Activated CD8-positive, alpha-beta T cell treated with anti-CD3 and anti-CD28 coated beads, Interleukin-2, amount 10 ng/mL, durations not matched to agents 7 days and 5 days (primary cell): ENCODE measurements around the gene CUEDC1. TPM values are rescaled to one million over a fixed set of nuclear protein-coding genes. Genes with fewer than 3 reads are reported as not detected.
A peak's percentile ranks its signal among the peaks of the same experiment; 100 is the strongest.

Experiments used
- ATAC-seq: fragments of 150-1000 bp; cut with Tn5 transposase; one replicate; pipeline ENCODE4 v1.10.0; 2021; ENCODE audit warnings: moderate library complexity
- CTCF ChIA-PET: fragments of 350-600 bp; sonication (Branson Sonifier 250); formaldehyde crosslinking; loops from one replicate; lab custom pipeline; 2021; ENCODE audit warnings: antibody characterized with exemption; lab: Charles Lee
- POLR2A ChIA-PET: fragments of 350-600 bp; sonication (Branson Sonifier 250); formaldehyde crosslinking; loops from one replicate; lab custom pipeline; 2021; ENCODE audit warnings: antibody characterized with exemption; lab: Charles Lee
- DNase-seq: peaks from one replicate; pipeline ENCODE4 v3.0.0-alpha.2; 2020
- H3K27ac Mint-ChIP-seq: one replicate; pipeline ENCODE4 v1.8.0; 2021; ENCODE audit warnings: mild to moderate bottlenecking, mixed read lengths
- H3K27me3 Mint-ChIP-seq: one replicate; pipeline ENCODE4 v1.8.0; 2021; ENCODE audit warnings: low read depth, mixed read lengths
- H3K36me3 Mint-ChIP-seq: one replicate; pipeline ENCODE4 v1.8.0; 2021; ENCODE audit warnings: low read depth, mixed read lengths
- H3K4me1 Mint-ChIP-seq: one replicate; pipeline ENCODE4 v1.8.0; 2021; ENCODE audit warnings: low read depth, mixed read lengths
- H3K4me3 Mint-ChIP-seq: one replicate; pipeline ENCODE4 v1.8.0; 2021; ENCODE audit warnings: mild to moderate bottlenecking, mixed read lengths
- H3K9me3 Mint-ChIP-seq: one replicate; pipeline ENCODE4 v1.8.0; 2022; ENCODE audit warnings: mixed read lengths; ENCODE audit not compliant: insufficient read depth
- total RNA-seq, 2 experiments: library from RNA; stranded (reverse); gene quantifications; one replicate each; pipeline ENCODE4 v1.2.3, GENCODE V29; 2021

CUEDC1 gene
- total RNA-seq, 2 experiments from 2014 or later = 0.18 TPM; not detected in 1

GRCh38 chr17:57899391-57899790 is 55.8 kb downstream of the CUEDC1 start:
- H3K4me1 Mint-ChIP-seq = peaks cover 30% of the 10 kb centered on the region
- POLR2A ChIA-PET = interaction anchor here (0.6 to 1.3 kb wide), 3 partner anchors 30 to 108 kb away, joined by 3 read pairs; partner anchors contain the start of gene SRSF1
- ATAC-seq (peak; percentile 20), DNase-seq (no peak)
- peak overlapping the region; percentile 67 for H3K27ac Mint-ChIP-seq
- no peak overlapping the region for H3K4me3 Mint-ChIP-seq
- no peaks in the 10 kb centered on the region for H3K36me3 Mint-ChIP-seq
- H3K27me3 Mint-ChIP-seq = peaks cover 2% of the 10 kb centered on the region
- no peaks in the 10 kb centered on the region for H3K9me3 Mint-ChIP-seq
- CTCF ChIA-PET = interaction anchor here (2.0 kb wide), 1 partner anchor 99 kb away, joined by 8 read pairs; no protein-coding TSS in a partner anchor

DNA sequence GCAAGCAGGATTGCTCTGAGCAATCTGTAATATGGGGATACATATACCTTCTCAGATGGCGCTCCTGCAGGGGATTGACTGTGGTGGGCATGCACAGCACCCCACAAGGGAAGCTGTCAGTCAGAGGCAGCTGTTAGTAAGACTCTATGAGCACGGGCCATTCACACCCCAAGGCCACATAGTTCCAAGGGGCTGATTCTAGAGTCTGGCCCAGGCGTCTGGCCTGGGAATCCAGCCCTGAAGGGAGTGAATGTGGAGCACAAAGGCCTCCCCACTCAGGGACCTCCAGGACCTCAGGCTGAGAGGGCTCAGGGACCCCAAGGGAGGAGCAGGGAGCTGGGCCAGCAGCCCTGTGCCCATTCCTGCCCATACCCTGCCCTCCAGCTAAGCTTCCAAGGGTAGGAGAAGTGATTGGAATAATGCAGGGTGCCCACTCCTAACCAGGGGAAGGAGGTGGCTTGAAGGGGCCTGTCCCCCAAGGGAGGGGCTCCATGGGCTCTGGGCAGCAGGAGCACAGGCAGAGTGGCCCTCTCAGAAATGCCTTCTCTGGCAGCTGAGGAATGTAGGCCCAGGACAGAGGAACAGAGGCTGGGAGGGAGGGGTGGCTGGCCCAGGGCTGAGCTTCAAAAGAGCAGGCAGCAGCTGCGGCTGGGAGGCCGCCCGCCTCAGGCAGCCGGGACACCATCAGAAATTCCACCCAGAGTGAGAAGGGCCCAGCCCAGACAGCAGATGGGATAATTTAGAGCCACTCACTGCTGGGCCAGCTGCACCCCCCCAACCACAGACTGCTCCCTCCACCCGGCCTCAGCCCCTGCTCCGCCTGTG is 56.5 kb downstream of the CUEDC1 start:
- Mint-ChIP-seq H3K27ac (peak overlapping the region; percentile 67), H3K36me3 (no peaks in the 10 kb centered on the region), H3K9me3 (no peaks in the 10 kb centered on the region), H3K27me3 (peaks cover 2% of the 10 kb centered on the region), H3K4me3 (no peak overlapping the region), H3K4me1 (peaks cover 26% of the 10 kb centered on the region)
- DNase-seq = no peak
- no peak for ATAC-seq
- CTCF ChIA-PET = interaction anchor here (1.1 to 2.0 kb wide), 2 partner anchors 100 to 274 kb away, joined by 3 to 8 read pairs; no protein-coding TSS in a partner anchor
- POLR2A ChIA-PET = interaction anchor here (0.8 to 1.3 kb wide), 2 partner anchors 29 to 109 kb away, joined by 3 read pairs; partner anchors contain the start of gene SRSF1

DNA sequence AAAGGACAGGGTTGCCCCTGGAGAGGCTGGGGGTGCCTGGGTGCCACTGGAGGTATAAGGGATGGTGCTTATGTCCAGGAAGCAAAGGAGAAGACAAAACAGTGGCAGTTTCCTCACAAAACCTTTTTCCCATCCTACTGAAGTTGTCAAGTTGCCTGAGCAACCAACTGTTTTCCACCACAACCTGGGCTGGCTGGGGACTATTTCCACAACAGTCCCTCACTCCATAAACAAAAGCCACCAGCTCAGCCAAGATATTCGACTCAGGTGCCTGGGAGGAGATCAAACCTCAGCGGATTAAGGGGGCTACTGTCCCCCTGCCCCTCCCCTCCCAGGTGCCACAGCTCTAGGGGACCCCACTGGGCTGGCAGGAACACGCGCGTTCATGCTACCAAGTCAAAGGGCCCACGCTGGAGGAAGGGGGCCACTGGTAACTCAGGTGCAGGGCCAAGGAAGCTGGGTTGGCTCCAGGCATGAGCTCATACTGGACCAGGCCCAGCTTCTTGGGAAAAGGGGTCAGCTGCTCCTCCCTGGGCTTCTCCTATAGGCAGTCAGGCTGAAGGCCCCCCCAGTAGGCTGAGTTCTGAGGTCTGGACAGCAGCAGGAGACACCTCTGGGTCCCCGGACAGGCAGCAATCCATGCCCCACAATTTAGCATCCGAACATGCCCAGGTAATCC is 59.7 kb downstream of the CUEDC1 start:
- ChIA-PET POLR2A (interaction anchor here (1.2 kb wide), 1 partner anchor 26 kb away, joined by 3 read pairs; no protein-coding TSS in a partner anchor), CTCF (interaction anchor here (1.1 kb wide), 1 partner anchor 57 kb away, joined by 3 read pairs; no protein-coding TSS in a partner anchor)
- Mint-ChIP-seq H3K27me3 (peaks cover 4% of the 10 kb centered on the region), H3K4me1 (peaks cover 22% of the 10 kb centered on the region), H3K36me3 (no peaks in the 10 kb centered on the region), H3K27ac (no peak overlapping the region), H3K9me3 (no peaks in the 10 kb centered on the region), H3K4me3 (no peak overlapping the region)
- ATAC-seq (no peak), DNase-seq (no peak)

DNA sequence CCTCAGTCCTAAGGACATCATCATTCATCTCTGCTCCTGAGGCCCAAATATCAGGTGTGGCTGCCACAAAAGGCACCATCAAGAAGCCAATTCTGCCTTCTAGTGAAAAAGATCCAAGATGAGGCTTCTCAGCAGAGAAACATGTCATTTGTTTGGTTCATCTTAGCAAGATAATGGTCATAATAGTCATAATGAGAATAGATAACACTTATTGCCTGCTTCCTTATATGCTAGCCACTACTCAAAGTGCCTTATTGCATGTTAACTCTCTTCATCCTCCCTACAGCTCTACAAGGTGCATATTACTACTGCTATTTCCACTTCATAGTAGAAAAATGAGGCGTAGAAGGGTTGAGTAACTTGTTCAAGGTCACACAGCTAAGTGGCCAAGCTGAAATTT is 60.4 kb downstream of the CUEDC1 start:
- H3K36me3 Mint-ChIP-seq = no peaks in the 10 kb centered on the region
- DNase-seq = no peak
- ChIA-PET CTCF (interaction anchor here (1.1 kb wide), 1 partner anchor 58 kb away, joined by 3 read pairs; no protein-coding TSS in a partner anchor), POLR2A (interaction anchor here (1.2 kb wide), 1 partner anchor 25 kb away, joined by 3 read pairs; no protein-coding TSS in a partner anchor)
- peaks cover 18% of the 10 kb centered on the region for H3K4me1 Mint-ChIP-seq
- H3K27ac Mint-ChIP-seq = no peak overlapping the region
- H3K9me3 Mint-ChIP-seq = no peaks in the 10 kb centered on the region
- peaks cover 4% of the 10 kb centered on the region for H3K27me3 Mint-ChIP-seq
- no peak overlapping the region for H3K4me3 Mint-ChIP-seq
- no peak for ATAC-seq

GRCh38 chr17:57892820-57893595 is 62.2 kb downstream of the CUEDC1 start:
- CTCF ChIA-PET = interaction anchor here (0.7 to 1.8 kb wide), 24 partner anchors 9 to 280 kb away, joined by 3 to 19 read pairs (median 4); partner anchors contain the start of gene VEZF1
- H3K4me3 Mint-ChIP-seq = no peak overlapping the region
- POLR2A ChIA-PET = interaction anchor here (0.7 to 1.3 kb wide), 3 partner anchors 12 to 908 kb away, joined by 3 read pairs; partner anchors contain the start of gene MRPS23
- H3K4me1 Mint-ChIP-seq = peaks cover 10% of the 10 kb centered on the region
- H3K9me3 Mint-ChIP-seq = no peaks in the 10 kb centered on the region
- DNase-seq (no peak), ATAC-seq (no peak)
- H3K27ac Mint-ChIP-seq = no peak overlapping the region
- H3K36me3 Mint-ChIP-seq = no peaks in the 10 kb centered on the region
- peaks cover 7% of the 10 kb centered on the region for H3K27me3 Mint-ChIP-seq

GRCh38 chr17:57892146-57892819 is 62.9 kb downstream of the CUEDC1 start:
- CTCF ChIA-PET = interaction anchor here (0.7 to 1.8 kb wide), 24 partner anchors 10 to 280 kb away, joined by 3 to 19 read pairs (median 4); partner anchors contain the start of gene VEZF1
- peak; percentile 93 for ATAC-seq
- Mint-ChIP-seq H3K4me3 (no peak overlapping the region), H3K4me1 (peaks cover 10% of the 10 kb centered on the region), H3K9me3 (no peaks in the 10 kb centered on the region), H3K27me3 (peaks cover 7% of the 10 kb centered on the region), H3K36me3 (no peaks in the 10 kb centered on the region), H3K27ac (no peak overlapping the region)
- DNase-seq = peak; percentile 82
- POLR2A ChIA-PET = interaction anchor here (1.3 kb wide), 1 partner anchor 42 kb away, joined by 3 read pairs; the partner anchor contains the start of gene MRPS23

DNA sequence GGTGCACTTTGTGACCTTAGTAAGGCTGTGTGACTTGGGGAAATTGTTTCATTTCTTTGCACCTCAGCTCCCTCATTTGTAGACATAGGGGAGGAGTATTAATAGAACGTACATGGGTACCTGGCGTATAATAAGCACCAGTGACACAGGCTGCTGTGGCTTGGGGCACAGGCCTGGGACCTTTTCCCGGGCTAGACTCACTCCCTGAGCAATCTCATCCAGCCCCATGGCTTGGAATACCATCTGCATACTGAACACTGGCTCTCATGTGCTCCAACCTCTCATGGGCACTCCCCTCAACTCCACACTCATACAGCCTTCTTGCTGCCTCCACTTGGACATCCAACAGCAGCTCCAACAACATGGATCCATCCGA is 64.4 kb downstream of the CUEDC1 start:
- H3K27ac Mint-ChIP-seq = no peak overlapping the region

DNA sequence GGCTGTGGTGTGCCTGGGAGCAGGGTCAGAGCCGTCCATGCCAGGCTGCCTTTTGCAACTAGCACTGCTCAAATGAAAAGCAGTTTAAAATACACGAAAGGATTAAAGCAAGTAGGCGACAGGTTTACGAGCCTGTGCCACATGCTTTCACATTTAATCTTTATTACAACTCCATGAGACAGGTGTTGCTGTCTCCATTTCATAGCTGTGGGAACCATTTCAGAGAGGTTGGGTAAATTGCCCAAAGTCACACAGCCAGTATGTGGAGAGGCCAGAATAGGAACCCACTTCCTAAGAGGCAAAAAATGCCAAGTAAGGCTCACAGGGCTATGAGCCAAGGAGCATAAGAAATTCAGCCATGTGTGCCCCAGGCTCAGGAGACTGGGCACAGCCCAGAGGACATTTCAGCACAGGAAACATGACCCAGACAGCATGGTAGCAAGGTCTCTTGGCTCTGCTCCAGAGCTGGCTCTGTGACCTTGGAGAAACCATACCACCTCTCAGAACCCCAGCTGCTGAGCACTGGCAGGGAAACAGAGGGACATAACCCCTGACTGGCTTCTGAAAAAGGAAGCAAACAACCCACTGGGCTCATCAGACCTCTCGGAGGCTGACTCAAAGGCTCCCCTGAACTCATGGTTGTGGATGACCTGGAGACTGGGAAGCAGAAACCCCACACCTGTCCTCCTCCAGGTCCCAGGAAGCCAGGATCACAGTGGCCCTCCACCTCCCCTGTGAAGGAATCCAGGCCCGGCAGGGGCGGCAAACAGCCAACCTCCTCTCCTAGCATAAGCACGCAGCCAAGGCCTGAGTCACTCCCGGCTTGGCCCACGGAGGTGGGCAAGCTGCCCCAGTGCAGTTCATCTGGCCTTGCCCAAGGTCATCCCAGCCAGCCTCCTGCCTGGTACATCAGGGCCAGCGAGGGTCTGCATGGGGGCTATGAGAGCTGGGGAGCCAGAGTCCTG is 65.0 kb downstream of the CUEDC1 start:
- ChIA-PET POLR2A (no interaction called here), CTCF (interaction anchor here (0.6 to 1.4 kb wide), 3 partner anchors 30 to 106 kb away, joined by 3 read pairs; no protein-coding TSS in a partner anchor)
- H3K4me3 Mint-ChIP-seq = no peak overlapping the region
- H3K4me1 Mint-ChIP-seq = peaks cover 10% of the 10 kb centered on the region
- H3K9me3 Mint-ChIP-seq = no peaks in the 10 kb centered on the region
- peaks cover 4% of the 10 kb centered on the region for H3K27me3 Mint-ChIP-seq
- no peak overlapping the region for H3K27ac Mint-ChIP-seq
- ATAC-seq = no peak
- H3K36me3 Mint-ChIP-seq = no peaks in the 10 kb centered on the region
- no peak for DNase-seq

More for the DNA sequence above, 64.4 kb downstream of the CUEDC1 start:
- Mint-ChIP-seq H3K36me3 (no peaks in the 10 kb centered on the region), H3K4me1 (peaks cover 10% of the 10 kb centered on the region), H3K4me3 (no peak overlapping the region), H3K9me3 (no peaks in the 10 kb centered on the region), H3K27me3 (peaks cover 4% of the 10 kb centered on the region)
- ChIA-PET POLR2A (no interaction called here), CTCF (interaction anchor here (0.8 to 1.4 kb wide), 3 partner anchors 94 to 107 kb away, joined by 3 read pairs; no protein-coding TSS in a partner anchor)
- no peak for ATAC-seq
- no peak for DNase-seq

- peaks cover 10% of the 10 kb centered on the region for H3K4me1 Mint-ChIP-seq
- POLR2A ChIA-PET = no interaction called here
- no peak for ATAC-seq
- H3K27me3 Mint-ChIP-seq = peaks cover 4% of the 10 kb centered on the region
- no peaks in the 10 kb centered on the region for H3K9me3 Mint-ChIP-seq
- H3K36me3 Mint-ChIP-seq = no peaks in the 10 kb centered on the region
- CTCF ChIA-PET = interaction anchor here (0.6 kb wide), 1 partner anchor 29 kb away, joined by 3 read pairs; no protein-coding TSS in a partner anchor
- H3K4me3 Mint-ChIP-seq = no peak overlapping the region
- H3K27ac Mint-ChIP-seq = no peak overlapping the region
- no peak for DNase-seq
Measured at GRCh38 chr17:57889252-57889651, 66.0 kb downstream of the CUEDC1 start.
